HL-60/S4 treated with phorbol 12-myristate 13-acetate at 8.2 ng/mL for 4 days and 3 days (cell line): ENCODE results near the gene ZRANB3.

Experiments used
- in situ Hi-C: fragments of 300-500 bp; cut with MboI; formaldehyde crosslinking; loops from 2 replicates; pipeline ENCODE4 v1.15.0; 2022; ENCODE audit warnings: low sequenced_read_pairs

ZRANB3 gene

GRCh38 chr2:135255208-135255607 lies 275.8 kb downstream of the ZRANB3 start:
- in situ Hi-C loops: no loop called here

GRCh38 chr2:135252805-135253458 lies 278.1 kb downstream of the ZRANB3 start:
- in situ Hi-C loops: no loop called here

- in situ Hi-C loops: no loop called here
Observed at GRCh38 chr2:135248611-135249010, 282.4 kb downstream of the ZRANB3 start.

GRCh38 chr2:135246711-135247270 lies 284.2 kb downstream of the ZRANB3 start:
- in situ Hi-C loops: no loop called here

GRCh38 chr2:135245071-135245470 lies 285.9 kb downstream of the ZRANB3 start:
- in situ Hi-C loops: no loop called here

- in situ Hi-C loops: no loop called here
Observed at GRCh38 chr2:135238651-135239050, 292.4 kb downstream of the ZRANB3 start.

GRCh38 chr2:135230150-135230549 lies 300.9 kb downstream of the ZRANB3 start:
- in situ Hi-C loops: no loop called here

GRCh38 chr2:135227386-135227785 lies 303.6 kb downstream of the ZRANB3 start:
- in situ Hi-C loops: no loop called here

- in situ Hi-C loops: no loop called here
Observed at GRCh38 chr2:135226961-135227360, 304.1 kb downstream of the ZRANB3 start.

GRCh38 chr2:135225781-135226180 lies 305.2 kb downstream of the ZRANB3 start:
- in situ Hi-C loops: no loop called here

GRCh38 chr2:135219226-135219625 lies 311.8 kb downstream of the ZRANB3 start:
- in situ Hi-C loops: no loop called here

- in situ Hi-C loops: no loop called here
Observed at GRCh38 chr2:135218426-135218825, 312.6 kb downstream of the ZRANB3 start.

GRCh38 chr2:135212757-135213156 lies 318.3 kb downstream of the ZRANB3 start:
- in situ Hi-C loops: no loop called here

- in situ Hi-C loops: no loop called here
Observed at GRCh38 chr2:135208016-135208415, 323.0 kb downstream of the ZRANB3 start.

- in situ Hi-C loops: no loop called here
Observed at GRCh38 chr2:135203944-135204343, 327.1 kb downstream of the ZRANB3 start.

GRCh38 chr2:135202751-135203150 lies 328.3 kb downstream of the ZRANB3 start:
- in situ Hi-C loops: no loop called here

GRCh38 chr2:135198481-135198880 lies 332.5 kb downstream of the ZRANB3 start:
- in situ Hi-C loops: no loop called here

- in situ Hi-C loops: no loop called here
Observed at GRCh38 chr2:135190799-135191198, 340.2 kb downstream of the ZRANB3 start.

GRCh38 chr2:135189148-135189547 lies 341.9 kb downstream of the ZRANB3 start:
- in situ Hi-C loops: no loop called here

GRCh38 chr2:135187270-135187669 lies 343.7 kb downstream of the ZRANB3 start:
- in situ Hi-C loops: no loop called here

GRCh38 chr2:135186054-135186453 lies 345.0 kb downstream of the ZRANB3 start:
- in situ Hi-C loops: no loop called here

- in situ Hi-C loops: no loop called here
Observed at GRCh38 chr2:135183822-135184221, 347.2 kb downstream of the ZRANB3 start.

GRCh38 chr2:135182601-135183000 lies 348.4 kb downstream of the ZRANB3 start:
- in situ Hi-C loops: no loop called here
